Measurements from ENCODE around the gene ETV6. TPM values are rescaled to one million over a fixed set of nuclear protein-coding genes. Genes with fewer than 3 reads are reported as not detected.

The ETV6 gene
- total RNA-seq, 2 experiments from 2014 or later: 43.2 to 47.2 TPM

DNA sequence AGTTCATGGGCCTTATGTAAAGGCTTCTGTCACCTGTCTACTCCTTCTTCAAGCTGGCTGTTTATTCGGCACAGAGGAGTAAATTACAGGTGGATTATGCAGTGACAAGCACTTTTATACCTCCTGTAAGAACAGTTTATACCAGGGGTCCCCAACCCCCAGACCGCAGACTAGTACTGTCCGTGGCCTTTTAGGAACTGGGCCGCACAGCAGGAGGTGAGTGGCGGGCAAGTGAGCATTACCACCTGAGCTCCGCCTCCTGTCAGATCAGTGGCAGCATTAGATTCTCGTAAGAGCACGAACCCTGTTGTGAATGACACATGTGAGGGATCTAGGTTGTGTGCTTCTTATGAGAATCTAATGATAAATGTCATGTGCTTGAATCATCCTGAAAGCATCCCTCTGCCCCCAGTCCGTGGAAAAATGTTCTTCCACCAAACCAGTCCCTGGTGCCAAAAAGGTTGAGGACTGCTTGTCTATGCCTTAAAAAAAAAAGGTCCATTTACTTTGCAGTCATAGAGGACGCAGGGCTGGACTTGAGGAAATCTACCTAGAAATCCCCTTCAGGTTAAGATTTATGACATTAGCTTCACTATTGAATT, 78.8 kb downstream of the ETV6 start:
- CTCF ChIA-PET: interaction anchor here (1.3 kb wide), 1 partner anchor 54 kb away, joined by 3 read pairs; no protein-coding TSS in a partner anchor
- POLR2A ChIA-PET: no interaction called here

DNA sequence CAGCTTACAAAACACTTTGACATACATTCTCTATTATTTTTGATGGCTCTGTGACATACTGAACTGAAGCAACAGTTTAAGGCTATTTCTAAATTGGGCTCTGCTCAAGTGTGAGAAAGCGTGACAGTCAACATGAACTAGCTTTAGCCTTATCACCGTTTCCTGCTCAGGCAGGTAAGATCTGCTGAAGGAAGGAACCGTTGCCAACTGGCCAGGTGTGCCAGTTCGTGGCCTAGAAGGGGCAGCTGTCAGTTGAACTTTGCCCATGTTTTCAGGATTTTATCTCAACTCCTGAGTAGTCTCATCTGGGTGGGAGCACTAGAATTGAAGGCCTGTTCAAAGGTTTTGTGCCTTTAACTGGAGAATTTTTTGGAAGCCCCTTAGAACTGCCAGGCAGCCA, 79.5 kb downstream of the ETV6 start:
- POLR2A ChIA-PET: no interaction called here
- CTCF ChIA-PET: no interaction called here

DNA sequence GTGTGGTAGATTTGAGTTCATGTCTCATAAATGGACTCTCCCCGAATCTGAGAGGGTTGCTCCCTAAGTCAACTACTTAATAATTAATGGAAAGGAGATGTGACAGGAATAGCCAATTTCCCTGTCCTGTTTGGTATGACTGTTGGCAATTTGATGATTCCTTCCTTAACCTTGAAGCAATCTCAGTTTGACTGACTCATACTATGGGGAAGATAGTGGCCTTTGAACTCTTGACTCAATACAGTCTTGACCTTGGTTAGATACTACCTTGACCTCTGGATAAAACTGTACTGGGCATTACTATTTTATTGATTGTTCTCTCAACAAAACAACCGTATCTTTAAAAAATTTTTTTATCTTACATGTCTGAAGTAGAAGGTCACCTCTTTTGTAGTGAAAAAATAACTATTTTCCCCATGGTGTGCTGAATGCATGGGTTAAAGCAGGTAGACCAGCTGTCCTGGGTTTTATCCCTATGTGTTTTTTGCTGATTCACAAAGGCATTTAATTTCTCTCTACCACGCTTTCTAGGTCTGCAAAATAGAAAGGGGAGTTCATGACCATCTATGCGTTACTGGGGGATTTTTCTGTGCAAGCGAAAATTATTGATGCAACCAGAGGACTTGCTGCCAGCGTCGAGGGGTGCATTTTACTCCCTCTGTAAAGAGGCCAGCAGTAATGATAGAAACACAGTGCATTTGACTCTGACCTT, 80.1 kb downstream of the ETV6 start:
- POLR2A ChIA-PET: interaction anchor here (0.6 kb wide), 1 partner anchor 1118 kb away, joined by 5 read pairs; no protein-coding TSS in a partner anchor
- CTCF ChIA-PET: no interaction called here

DNA sequence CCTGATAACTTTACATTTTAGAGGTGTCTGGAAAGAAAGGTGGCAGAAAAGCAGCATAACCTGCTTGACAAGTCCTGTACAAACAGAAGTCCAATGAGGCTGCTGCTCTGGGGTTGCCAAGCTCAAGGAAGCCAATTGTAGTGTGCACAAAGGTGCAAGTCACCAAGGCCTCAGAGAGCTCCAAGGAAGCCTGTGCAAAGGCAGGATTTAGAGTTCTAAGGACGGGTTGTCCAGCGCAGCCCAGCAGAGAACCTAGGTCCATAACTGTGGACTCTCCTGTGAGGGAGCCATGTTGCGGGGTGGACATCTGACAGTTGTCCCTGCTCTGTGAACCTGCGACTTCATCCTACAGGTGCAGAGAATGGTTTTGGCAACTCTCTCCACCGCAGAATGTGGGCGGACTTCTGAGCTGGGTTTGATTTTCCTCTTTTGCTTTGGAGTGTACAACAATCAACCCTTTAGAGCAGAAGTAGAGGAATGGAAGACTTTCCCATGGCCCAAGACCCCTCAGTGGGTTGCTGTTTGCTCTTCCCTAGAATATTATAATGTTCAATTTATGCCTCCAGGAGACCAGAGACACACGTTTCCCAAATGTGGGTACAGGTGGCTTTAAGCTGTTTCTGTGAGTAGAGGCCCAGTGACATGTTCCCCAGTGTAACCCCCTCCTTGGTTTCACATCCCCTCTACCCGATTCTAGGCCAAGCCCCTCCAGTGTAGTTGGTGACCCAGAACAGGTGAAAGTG, 81.0 kb downstream of the ETV6 start:
- POLR2A ChIA-PET: interaction anchor here (0.6 kb wide), 1 partner anchor 1119 kb away, joined by 5 read pairs; no protein-coding TSS in a partner anchor
- CTCF ChIA-PET: interaction anchor here (1.5 kb wide), 1 partner anchor 36 kb away, joined by 3 read pairs; no protein-coding TSS in a partner anchor

DNA sequence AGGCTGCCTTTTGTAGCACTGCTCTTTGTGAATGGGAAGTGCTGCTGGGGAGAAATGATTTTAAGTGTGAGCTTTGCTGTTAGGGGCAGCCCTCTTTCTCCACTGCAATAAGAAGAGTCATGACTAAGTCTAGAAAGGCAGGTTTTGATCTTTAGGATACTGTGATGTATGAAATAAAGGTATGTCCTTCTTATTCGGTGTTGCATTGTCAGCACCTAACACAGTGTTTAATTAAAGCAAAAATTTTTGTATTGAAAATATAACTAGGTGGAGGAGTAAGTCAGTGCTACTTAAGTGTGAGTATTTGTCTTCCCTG, 81.5 kb downstream of the ETV6 start:
- CTCF ChIA-PET: interaction anchor here (1.5 kb wide), 1 partner anchor 35 kb away, joined by 3 read pairs; no protein-coding TSS in a partner anchor

DNA sequence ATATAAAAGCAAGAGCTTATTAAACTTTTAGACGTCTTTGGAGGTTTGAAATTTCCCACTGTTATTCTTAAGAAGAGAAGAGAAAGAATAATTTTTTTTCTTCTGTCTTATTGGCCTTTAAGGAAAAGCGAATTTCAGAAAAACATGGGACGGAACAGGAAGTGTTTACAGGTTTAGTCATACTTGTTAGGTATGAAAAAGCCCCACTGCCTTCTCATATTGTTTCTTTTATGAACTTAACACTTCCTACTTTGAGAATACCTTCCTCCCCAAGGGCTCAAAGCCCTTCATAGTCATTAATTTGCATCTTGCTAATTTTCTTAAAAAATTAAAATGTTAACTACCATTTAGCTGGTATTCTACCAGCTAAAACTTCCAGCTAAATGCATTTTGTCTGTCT, 82.0 kb downstream of the ETV6 start:
- ChIA-PET POLR2A (interaction anchor here (1.0 kb wide), 1 partner anchor 35 kb away, joined by 3 read pairs; no protein-coding TSS in a partner anchor), CTCF (interaction anchor here (1.5 kb wide), 1 partner anchor 35 kb away, joined by 3 read pairs; no protein-coding TSS in a partner anchor)

More for the DNA sequence above, 81.5 kb downstream of the ETV6 start:
- POLR2A ChIA-PET: interaction anchor here (1.0 kb wide), 1 partner anchor 35 kb away, joined by 3 read pairs; no protein-coding TSS in a partner anchor

DNA sequence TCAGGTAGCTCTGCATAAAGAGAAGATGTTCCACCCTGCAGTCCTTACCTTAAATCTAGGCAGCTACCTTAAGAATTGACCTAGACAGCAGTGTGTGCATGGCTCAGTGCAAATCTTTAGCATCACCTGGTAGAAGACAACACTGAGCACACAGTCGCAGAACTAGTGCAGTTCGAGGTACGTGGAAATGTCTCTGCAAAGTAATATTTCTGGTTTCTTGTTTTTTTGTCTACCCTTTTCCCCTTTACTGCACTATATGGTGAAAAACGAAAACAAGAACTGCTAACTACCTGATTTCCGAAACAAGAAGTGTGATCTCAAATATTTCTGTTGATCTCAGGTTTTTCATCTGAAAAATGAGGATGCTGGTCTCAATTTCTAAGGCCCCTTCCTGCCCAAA, 82.5 kb downstream of the ETV6 start:
- POLR2A ChIA-PET: interaction anchor here (1.0 kb wide), 1 partner anchor 34 kb away, joined by 3 read pairs; no protein-coding TSS in a partner anchor

DNA sequence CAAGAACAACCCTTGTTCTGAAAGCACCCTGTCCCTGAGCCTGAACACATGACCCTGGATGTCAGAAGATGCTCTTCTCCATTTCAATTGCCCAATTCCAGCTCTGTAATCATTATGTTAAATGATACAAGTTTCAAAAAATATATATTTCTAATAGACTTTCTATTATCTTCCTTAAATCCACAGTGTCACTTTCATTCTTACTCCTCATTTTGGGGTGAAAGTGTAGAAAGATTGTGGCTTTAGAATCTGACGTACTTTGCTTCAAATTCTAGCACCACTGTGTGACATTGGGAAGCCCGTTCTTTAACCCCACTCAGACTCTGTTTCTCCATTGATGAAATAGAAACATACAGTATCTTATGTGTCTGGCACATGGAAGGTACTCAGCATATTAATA, 83.2 kb downstream of the ETV6 start:
- ChIA-PET CTCF (interaction anchor here (0.7 kb wide), 1 partner anchor 283 kb away, joined by 3 read pairs; no protein-coding TSS in a partner anchor), POLR2A (no interaction called here)

More for the DNA sequence above, 82.5 kb downstream of the ETV6 start:
- CTCF ChIA-PET: interaction anchor here (1.5 kb wide), 1 partner anchor 34 kb away, joined by 3 read pairs; no protein-coding TSS in a partner anchor

DNA sequence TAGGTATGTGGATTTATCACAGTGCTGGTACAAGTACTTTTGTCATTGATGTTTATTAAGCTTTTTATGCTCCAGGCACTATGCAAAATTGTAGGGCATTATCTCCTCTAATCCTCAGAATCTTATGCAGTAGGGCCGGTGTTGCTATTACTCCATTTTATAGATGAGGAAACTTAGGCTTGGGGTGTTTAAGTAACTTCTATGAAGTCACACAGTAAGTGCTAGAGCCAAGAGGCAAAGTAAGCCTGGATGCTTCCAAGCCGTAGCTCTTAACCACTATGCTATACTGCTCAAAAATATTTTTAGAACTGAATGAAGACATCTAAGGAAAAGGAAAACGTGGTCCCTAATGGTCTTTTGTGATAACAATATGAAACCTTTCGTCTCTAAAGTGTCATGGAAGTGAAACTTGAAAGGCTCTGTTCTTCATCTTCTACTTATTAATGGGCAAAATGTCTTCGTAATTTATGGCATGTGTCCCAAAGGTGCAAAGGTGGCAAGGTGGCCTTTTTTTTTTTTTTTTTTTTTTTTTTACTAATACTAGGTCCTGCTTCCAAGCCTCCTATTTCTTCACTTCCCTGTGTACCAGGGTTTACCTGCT, 85.2 kb downstream of the ETV6 start:
- ChIA-PET POLR2A (no interaction called here), CTCF (interaction anchor here (0.7 kb wide), 1 partner anchor 283 kb away, joined by 4 read pairs; no protein-coding TSS in a partner anchor)

DNA sequence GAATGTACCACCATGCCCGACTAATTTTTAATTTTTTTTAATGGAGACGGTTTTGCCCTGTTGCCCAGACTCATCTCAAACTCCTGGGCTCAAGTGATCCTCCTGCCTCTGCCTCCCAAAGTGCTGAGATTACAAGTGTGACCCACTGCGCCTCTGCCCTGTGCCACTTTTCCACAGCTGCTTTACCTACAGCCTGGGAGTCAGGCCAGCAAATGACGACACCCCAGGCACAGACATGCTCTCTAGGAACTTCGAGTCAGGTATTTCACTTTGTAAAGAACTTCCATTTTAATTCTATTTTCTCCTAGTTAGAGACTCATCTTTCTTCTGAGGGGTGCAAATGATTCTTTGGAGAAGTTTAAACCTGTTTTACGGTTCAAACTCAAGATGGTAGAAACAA, 89.0 kb downstream of the ETV6 start:
- ChIA-PET POLR2A (no interaction called here), CTCF (no interaction called here)

DNA sequence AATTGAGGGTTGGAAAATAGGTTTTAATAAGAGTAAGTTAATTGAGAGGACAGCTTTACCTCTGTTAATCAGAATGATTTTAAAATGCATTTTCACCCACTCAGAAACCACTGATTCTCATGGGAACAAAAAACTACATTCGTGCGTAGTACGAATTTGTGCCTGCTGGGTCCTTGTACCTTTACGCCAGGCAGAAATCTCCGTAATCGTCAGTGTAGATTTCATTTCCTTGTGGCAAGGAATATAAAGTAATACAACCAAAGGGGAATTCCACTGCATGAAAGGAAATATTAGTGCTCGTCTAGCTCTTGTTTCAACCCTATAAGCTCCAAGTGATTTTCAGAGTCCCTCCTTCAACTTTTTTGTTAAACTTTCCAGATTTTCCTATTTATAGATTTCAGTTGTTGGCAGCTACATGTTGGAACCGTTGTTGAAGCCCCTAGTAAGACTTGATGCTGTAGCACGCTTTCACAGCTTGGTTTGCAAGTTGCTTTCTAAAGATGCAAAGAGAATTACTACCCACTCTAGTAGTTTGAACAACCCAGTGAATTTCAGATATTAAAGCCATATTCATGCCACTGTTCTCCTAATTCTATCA, 90.6 kb downstream of the ETV6 start:
- ChIA-PET CTCF (no interaction called here), POLR2A (no interaction called here)

DNA sequence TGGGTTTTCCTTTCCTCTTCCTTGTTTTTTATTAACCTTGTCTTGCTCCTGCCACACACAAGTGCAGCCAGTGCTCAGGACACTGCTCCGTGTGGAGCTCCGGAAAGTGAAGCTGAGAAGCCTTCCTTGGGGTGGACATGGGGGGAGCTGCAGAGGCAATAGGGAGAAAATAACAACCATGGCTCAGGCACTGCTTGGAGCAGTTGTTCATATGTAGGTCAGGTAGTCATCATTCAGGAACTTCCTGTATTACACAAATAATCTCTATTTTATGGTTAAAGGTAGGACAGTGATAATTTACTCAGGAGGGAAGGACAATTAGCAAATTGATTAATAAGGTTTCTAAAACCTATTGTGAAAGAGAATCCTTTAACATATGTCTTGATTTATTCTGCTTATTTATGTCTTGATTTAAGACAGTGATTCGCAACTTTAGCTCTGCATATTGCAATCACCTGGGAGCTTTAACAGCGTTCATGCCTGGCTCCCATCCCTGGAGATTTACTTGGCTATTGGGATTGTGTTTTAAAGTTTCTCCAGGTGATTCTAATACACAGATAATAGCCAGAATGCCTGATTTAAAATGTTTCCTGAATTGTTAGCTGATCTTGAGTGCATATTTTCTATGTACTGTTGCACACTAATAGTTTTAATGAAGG, 92.1 kb downstream of the ETV6 start:
- POLR2A ChIA-PET: no interaction called here
- CTCF ChIA-PET: no interaction called here

DNA sequence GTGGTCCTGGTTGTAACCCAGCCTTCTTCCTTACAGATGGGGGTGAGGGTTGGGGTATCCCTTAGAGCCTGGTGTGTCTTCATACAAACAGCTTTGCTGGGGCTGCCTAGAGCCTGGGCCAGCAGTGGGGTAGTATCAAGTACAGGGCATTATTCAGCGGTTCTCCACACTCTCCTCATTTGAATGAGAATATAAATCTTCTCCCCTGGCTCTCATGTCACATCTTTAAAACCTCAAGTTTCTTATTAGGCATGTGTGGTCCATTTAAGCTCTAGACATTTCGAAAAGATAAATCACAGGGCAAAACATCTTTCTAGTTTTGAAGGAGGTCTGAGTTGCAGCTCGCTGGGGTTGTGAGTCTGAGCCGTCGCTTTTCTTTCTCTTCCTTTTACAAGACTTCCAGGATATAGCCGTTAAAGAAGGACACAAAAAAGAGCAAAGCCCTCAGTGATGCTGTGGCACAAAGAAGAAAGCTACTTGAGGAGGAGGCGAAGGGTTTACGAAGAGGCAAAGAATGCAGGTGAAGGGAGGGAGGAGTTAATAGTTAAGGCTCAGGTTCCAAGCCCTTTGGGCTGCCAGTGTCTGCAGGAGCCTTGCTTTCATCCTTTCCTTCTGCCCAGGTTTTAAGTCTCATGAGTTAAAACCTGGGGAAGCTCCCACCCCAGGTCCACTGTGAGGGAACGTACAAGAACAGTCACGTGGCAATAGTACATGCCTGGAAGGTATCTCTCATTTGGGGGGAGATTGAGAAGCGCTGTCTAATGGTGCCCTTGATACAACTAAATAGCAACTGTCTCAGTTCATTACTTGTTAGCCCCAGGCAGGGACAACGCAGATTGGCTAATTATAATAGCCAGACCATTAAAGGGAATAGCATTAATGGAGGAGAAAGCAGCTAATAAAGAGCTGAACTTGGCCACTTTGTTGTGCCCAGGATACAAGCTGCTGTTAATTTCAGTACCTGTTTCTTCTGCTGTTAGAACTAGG, 94.2 kb downstream of the ETV6 start:
- ChIA-PET POLR2A (no interaction called here), CTCF (no interaction called here)

DNA sequence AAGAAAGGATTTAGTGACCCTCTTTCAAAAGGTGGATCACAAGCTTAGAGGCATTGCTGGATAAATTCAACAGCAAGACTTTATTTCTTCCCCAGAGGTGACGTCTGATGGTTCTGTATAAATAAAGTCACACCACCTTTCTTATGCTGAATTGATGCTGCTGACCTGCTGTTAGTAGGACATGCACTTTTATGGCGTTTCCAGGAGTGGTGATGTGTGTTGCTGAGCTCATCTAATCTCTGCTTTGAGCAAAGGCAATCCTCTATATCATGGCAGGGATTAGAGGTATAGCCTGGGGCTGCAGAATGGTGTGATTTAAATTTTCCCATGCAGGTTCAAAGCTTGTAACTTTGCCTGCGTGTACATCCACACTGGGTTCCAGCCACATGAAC, 94.9 kb downstream of the ETV6 start:
- POLR2A ChIA-PET: no interaction called here
- CTCF ChIA-PET: no interaction called here

DNA sequence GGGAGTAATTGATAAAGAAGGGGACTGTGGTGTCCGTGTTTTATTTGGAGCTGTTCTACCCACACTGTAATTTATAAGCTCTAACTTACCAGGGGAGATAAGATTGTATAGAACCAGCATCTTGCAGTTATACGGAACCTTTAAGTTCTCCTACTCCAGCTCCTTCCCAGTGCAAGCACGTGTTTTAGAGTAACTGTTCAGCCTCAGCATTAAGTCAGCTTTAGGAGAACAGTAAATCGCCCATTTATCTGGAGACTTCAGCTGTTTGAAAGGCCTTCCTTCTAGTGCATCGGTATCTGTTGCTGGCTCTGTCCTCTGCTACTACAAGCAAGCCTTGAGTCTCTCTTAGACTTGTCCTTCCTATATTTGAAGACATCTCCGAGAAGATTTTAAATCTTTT, 95.6 kb downstream of the ETV6 start:
- CTCF ChIA-PET: no interaction called here
- POLR2A ChIA-PET: no interaction called here

DNA sequence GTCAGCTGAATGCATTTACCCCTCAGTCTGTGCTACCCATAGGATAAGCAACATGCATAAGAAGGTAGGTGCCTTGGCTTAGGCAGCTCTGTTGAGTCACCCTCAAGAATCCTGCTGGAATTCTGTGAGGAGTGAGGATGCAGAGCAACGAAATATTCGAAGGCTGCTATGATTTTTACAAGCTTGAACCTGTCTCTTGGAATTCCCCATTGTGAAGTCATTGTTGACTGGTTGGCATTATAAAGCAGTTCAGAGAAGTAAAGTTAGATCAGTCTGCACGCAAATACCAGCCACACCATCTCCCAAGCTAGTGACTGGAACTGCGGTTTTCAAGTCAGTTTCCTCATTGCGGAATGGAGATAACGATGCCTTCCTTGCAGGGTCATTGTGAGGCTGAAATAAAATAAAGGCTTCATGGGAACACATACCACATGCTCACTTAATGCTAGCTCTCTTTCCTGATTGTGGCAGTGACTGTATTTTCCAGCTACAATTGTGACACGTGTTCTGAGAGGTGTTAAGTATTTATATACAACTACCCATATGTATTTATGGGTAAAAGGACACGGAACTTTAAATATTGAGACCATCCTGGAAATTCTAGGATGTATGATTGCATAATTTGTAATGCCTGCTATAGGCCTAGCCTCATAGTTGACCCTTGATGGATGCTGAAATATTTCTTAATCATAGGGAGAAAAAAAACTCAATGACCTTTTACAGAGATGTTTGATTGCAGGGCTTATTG, 96.7 kb downstream of the ETV6 start:
- ChIA-PET POLR2A (no interaction called here), CTCF (no interaction called here)

DNA sequence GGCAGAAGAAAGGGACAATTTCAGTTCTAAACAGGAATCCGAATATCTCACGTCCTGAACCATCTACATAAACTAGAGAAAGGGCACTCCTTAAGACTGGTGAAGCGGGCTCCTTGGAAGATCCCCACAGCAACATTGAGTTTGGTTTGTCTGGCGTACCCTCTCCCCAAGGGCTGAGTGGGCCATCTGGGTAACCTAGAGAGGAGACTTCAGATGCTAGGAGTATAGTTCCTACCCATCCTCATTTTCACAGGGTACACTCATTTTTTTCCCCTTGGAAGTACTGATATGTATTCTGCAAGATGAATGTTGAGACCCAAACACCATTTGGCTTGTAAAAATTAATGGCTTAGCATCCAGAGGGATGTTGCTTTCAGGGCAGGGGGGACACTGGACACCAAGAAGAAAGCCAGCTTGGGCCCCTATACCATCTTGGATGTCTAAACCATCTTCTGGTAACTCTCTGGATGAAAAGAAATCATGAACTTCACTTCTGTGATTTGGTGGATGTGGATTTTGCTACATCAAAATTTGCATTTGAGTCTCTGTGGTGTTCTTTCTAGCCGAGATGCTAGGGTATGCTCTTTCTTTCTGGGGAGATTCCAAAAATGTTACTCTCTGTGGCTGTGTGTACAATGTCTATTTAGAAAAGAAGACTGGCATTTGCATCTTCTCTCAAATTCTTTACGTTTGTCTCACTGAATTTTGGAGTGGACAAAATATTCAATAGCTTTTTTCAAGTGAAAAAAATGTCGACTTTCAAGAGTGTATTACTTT, 97.7 kb downstream of the ETV6 start:
- CTCF ChIA-PET: no interaction called here
- POLR2A ChIA-PET: no interaction called here

All from activated CD8-positive, alpha-beta memory T cell treated with anti-CD3 and anti-CD28 coated beads for 36 hours (primary cell).